ENCODE measurements around the gene CPA3. TPM values are rescaled to one million over a fixed set of nuclear protein-coding genes. Genes with fewer than 3 reads are reported as not detected.

CPA3 gene
- total and polyA plus RNA-seq, 2 experiments from 2014 or later = not detected

DNA sequence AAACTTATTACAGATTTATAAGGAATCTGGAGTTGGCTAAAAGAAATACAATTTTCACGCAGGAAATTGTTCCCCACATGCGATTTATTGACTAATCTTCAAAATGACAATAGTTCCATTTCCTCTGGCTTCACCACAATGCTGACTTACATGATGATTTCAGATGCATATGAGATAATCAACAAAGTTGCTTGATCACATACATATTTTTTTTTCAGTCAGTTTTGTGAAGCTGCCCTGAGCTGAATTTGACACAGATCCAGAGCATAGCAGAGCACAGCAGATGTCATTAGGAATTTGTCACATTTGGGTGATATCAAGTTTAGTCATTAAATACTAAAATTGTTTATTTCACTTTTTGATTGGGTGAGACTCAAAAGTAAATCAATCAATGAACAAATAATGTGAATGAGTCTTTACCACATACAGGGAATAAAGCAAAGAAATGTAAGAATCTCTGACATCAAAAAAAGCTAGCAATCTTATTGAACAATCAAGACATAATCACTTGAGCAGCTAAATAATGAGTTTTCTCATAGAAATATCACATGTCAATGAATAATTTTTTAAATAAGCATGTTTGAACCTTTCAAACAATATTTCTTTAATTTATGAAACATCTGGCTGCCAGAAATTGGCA is 19.2 kb upstream of the CPA3 start:
- H3K79me2 ChIP-seq (ENCODE audit: insufficient read depth) = no peaks in the 10 kb centered on the region
- 0 out of 2 replicates have a peak, but pooled peaks cover 9% of the 10 kb centered on the region for H3F3A ChIP-seq (ENCODE audit: insufficient read depth)
- H3K27ac ChIP-seq = no peak overlapping the region
- peak; percentile 7 for DNase-seq
- H3K9me3 ChIP-seq (ENCODE audit: low read depth) = no peaks in the 10 kb centered on the region
- no peak overlapping the region for H3K4me3 ChIP-seq
- peaks cover 9% of the 10 kb centered on the region; the same call in 1 of the 2 replicates for H3K4me1 ChIP-seq (ENCODE audit: insufficient read depth)
- peak overlapping the region; percentile 3 for H3K4me2 ChIP-seq (ENCODE audit: unreplicated experiment)
- no peaks in the 10 kb centered on the region for H3K9me2 ChIP-seq (ENCODE audit: insufficient read depth)
- H2AFZ ChIP-seq = no peak overlapping the region
- no peaks in the 10 kb centered on the region for H4K20me1 ChIP-seq (ENCODE audit: insufficient read depth)
- no peaks in the 10 kb centered on the region for H3K27me3 ChIP-seq (replicated peaks; ENCODE audit: insufficient read depth)
- in situ Hi-C loops (cut with MboI) = no loop called here
- no peaks in the 10 kb centered on the region for H3K36me3 ChIP-seq (ENCODE audit: low read depth)
- no peak overlapping the region for H3K9ac ChIP-seq
- 16% methylated on average over 2 of the region's 2 CpGs for WGBS, 2 experiments (ENCODE audit: low coverage in 1 of 2, low lambda C conversion rate in 2 of 2, missing lambda C conversion rate in 2 of 2)
- TF ChIP-seq EZH2phosphoT487 (IDR thresholded peaks at IDR 0.05; ENCODE audit: insufficient read depth, low read depth) = no peak
- TF ChIP-seq EZH2 (IDR thresholded peaks at IDR 0.05; ENCODE audit: insufficient read depth, poor library complexity, severe bottlenecking) = no peak

GRCh38 chr3:148847351-148847750 is 17.7 kb upstream of the CPA3 start:
- no peaks in the 10 kb centered on the region for H4K20me1 ChIP-seq (ENCODE audit: insufficient read depth)
- no peak overlapping the region for H3K9ac ChIP-seq
- no peak overlapping the region for H3K4me3 ChIP-seq
- H3K9me2 ChIP-seq (ENCODE audit: insufficient read depth) = no peaks in the 10 kb centered on the region
- TF ChIP-seq EZH2phosphoT487 (IDR thresholded peaks at IDR 0.05; ENCODE audit: insufficient read depth, low read depth) (no peak), EZH2 (IDR thresholded peaks at IDR 0.05; ENCODE audit: insufficient read depth, poor library complexity, severe bottlenecking) (no peak)
- no peak overlapping the region for H3K27ac ChIP-seq
- H3K9me3 ChIP-seq (ENCODE audit: low read depth) = no peaks in the 10 kb centered on the region
- peak; percentile 70 for DNase-seq
- no peaks in the 10 kb centered on the region for H3K79me2 ChIP-seq (ENCODE audit: insufficient read depth)
- H3K4me1 ChIP-seq (ENCODE audit: insufficient read depth) = peaks cover 10% of the 10 kb centered on the region; the same call in 1 of the 2 replicates
- H3K4me2 ChIP-seq (ENCODE audit: unreplicated experiment) = no peak overlapping the region
- no peak overlapping the region for H2AFZ ChIP-seq
- H3K36me3 ChIP-seq (ENCODE audit: low read depth) = no peaks in the 10 kb centered on the region
- in situ Hi-C loops (cut with MboI) = no loop called here
- 0 out of 2 replicates have a peak, but pooled peaks cover 9% of the 10 kb centered on the region for H3F3A ChIP-seq (ENCODE audit: insufficient read depth)
- H3K27me3 ChIP-seq (replicated peaks; ENCODE audit: insufficient read depth) = no peaks in the 10 kb centered on the region
- 2 to 10% methylated on average over 1 of the region's 1 CpG for WGBS, 2 experiments (ENCODE audit: low coverage in 1 of 2, low lambda C conversion rate in 2 of 2, missing lambda C conversion rate in 2 of 2)

- H3K27ac ChIP-seq = no peak overlapping the region
- TF ChIP-seq EZH2 (IDR thresholded peaks at IDR 0.05; ENCODE audit: insufficient read depth, poor library complexity, severe bottlenecking) (no peak), EZH2phosphoT487 (IDR thresholded peaks at IDR 0.05; ENCODE audit: insufficient read depth, low read depth) (no peak)
- DNase-seq = no peak
- H3K9me3 ChIP-seq (ENCODE audit: low read depth) = no peaks in the 10 kb centered on the region
- no peak overlapping the region for H3K4me2 ChIP-seq (ENCODE audit: unreplicated experiment)
- H3K9ac ChIP-seq = no peak overlapping the region
- H3K36me3 ChIP-seq (ENCODE audit: low read depth) = no peaks in the 10 kb centered on the region
- H3K4me1 ChIP-seq (ENCODE audit: insufficient read depth) = peaks cover 14% of the 10 kb centered on the region; the same call in 1 of the 2 replicates
- H3K9me2 ChIP-seq (ENCODE audit: insufficient read depth) = no peaks in the 10 kb centered on the region
- WGBS, 2 experiments (ENCODE audit: low coverage in 1 of 2, low lambda C conversion rate in 2 of 2, missing lambda C conversion rate in 2 of 2) = 78 to 81% methylated on average over 1 of the region's 1 CpG
- in situ Hi-C loops (cut with MboI) = no loop called here
- H3K79me2 ChIP-seq (ENCODE audit: insufficient read depth) = no peaks in the 10 kb centered on the region
- no peaks in the 10 kb centered on the region for H4K20me1 ChIP-seq (ENCODE audit: insufficient read depth)
- no peaks in the 10 kb centered on the region for H3K27me3 ChIP-seq (replicated peaks; ENCODE audit: insufficient read depth)
- H3K4me3 ChIP-seq = no peak overlapping the region
- H2AFZ ChIP-seq = no peak overlapping the region
- H3F3A ChIP-seq (ENCODE audit: insufficient read depth) = 0 out of 2 replicates have a peak, but pooled peaks cover 9% of the 10 kb centered on the region
These were observed 16.7 kb upstream of the CPA3 start for GRCh38 chr3:148848410-148848809.

- Histone ChIP-seq H3K9me2 (ENCODE audit: insufficient read depth) (no peaks in the 10 kb centered on the region), H2AFZ (peak overlapping the region; percentile 33; the same call in 1 of the 2 replicates), H3K27ac (no peak overlapping the region), H3K4me2 (ENCODE audit: unreplicated experiment) (no peak overlapping the region), H3K36me3 (ENCODE audit: low read depth) (no peaks in the 10 kb centered on the region), H4K20me1 (ENCODE audit: insufficient read depth) (no peaks in the 10 kb centered on the region), H3K79me2 (ENCODE audit: insufficient read depth) (no peaks in the 10 kb centered on the region), H3K27me3 (replicated peaks; ENCODE audit: insufficient read depth) (no peaks in the 10 kb centered on the region), H3K4me3 (no peak overlapping the region), H3K9ac (no peak overlapping the region), H3F3A (ENCODE audit: insufficient read depth) (no peaks in the 10 kb centered on the region), H3K4me1 (ENCODE audit: insufficient read depth) (peaks cover 8% of the 10 kb centered on the region; the same call in 1 of the 2 replicates), H3K9me3 (ENCODE audit: low read depth) (no peaks in the 10 kb centered on the region)
- in situ Hi-C loops (cut with MboI) = no loop called here
- no peak for TF ChIP-seq EZH2phosphoT487 (IDR thresholded peaks at IDR 0.05; ENCODE audit: insufficient read depth, low read depth)
- no peak for TF ChIP-seq EZH2 (IDR thresholded peaks at IDR 0.05; ENCODE audit: insufficient read depth, poor library complexity, severe bottlenecking)
- peak; percentile 15 for DNase-seq
- 52 to 54% methylated on average over 7 of the region's 7 CpGs for WGBS, 2 experiments (ENCODE audit: low coverage in 1 of 2, low lambda C conversion rate in 2 of 2, missing lambda C conversion rate in 2 of 2)
These were observed 12.7 kb upstream of the CPA3 start for GRCh38 chr3:148852271-148852992.

Data from GM23248 (cell line).